ENCODE results near the gene KRTAP15-1. TPM values are rescaled to one million over a fixed set of nuclear protein-coding genes. Genes with fewer than 3 reads are reported as not detected.
A peak's percentile ranks its signal among the peaks of the same experiment; 100 is the strongest.

KRTAP15-1 gene
- total RNA-seq, 2 donors from 2014 or later = not detected

GRCh38 chr21:30425826-30426225 is 14.2 kb upstream of the KRTAP15-1 start, which contains the start of gene KRTAP13-3:
KRTAP13-3 (minus strand) TSS chr21:30425926; CDS start chr21:30425912, 14 bp downstream.
- DNase-seq (ENCODE audit: low spot score) = no peak
- Histone ChIP-seq H3K27me3 (replicated peaks; ENCODE audit: insufficient read depth) (no peaks in the 10 kb centered on the region), H3K9me3 (no peaks in the 10 kb centered on the region), H3K36me3 (no peaks in the 10 kb centered on the region), H3K27ac (no peak within 1 kb of the TSS), H3K4me3 (no peak within 1 kb of the TSS), H3K4me1 (ENCODE audit: control insufficient read depth in 1 of 2, low read depth in 2 of 2) (no peaks in the 10 kb centered on the region)
- no peak for TF ChIP-seq CTCF (IDR thresholded peaks at IDR 0.05)
- ATAC-seq (ENCODE audit: insufficient number of reproducible peaks, low FRiP score, low read depth) = no peak

GRCh38 chr21:30426731-30427130 is 13.3 kb upstream of the KRTAP15-1 start:
- no peaks in the 10 kb centered on the region for H3K36me3 ChIP-seq
- no peaks in the 10 kb centered on the region for H3K9me3 ChIP-seq
- H3K4me3 ChIP-seq = no peak overlapping the region
- H3K27ac ChIP-seq = no peak overlapping the region
- DNase-seq (ENCODE audit: low spot score) (no peak), ATAC-seq (ENCODE audit: insufficient number of reproducible peaks, low FRiP score, low read depth) (no peak)
- no peaks in the 10 kb centered on the region for H3K4me1 ChIP-seq (ENCODE audit: control insufficient read depth in 1 of 2, low read depth in 2 of 2)
- no peak for TF ChIP-seq CTCF (IDR thresholded peaks at IDR 0.05)
- no peaks in the 10 kb centered on the region for H3K27me3 ChIP-seq (replicated peaks; ENCODE audit: insufficient read depth)

- H3K4me1 ChIP-seq (ENCODE audit: control insufficient read depth in 1 of 2, low read depth in 2 of 2) = no peaks in the 10 kb centered on the region
- H3K36me3 ChIP-seq = no peaks in the 10 kb centered on the region
- H3K4me3 ChIP-seq = no peak within 1 kb of the TSS
- no peaks in the 10 kb centered on the region for H3K27me3 ChIP-seq (replicated peaks; ENCODE audit: insufficient read depth)
- TF ChIP-seq CTCF (IDR thresholded peaks at IDR 0.05) = no peak
- no peaks in the 10 kb centered on the region for H3K9me3 ChIP-seq
- DNase-seq (ENCODE audit: low spot score) (no peak), ATAC-seq (ENCODE audit: insufficient number of reproducible peaks, low FRiP score, low read depth) (no peak)
- H3K27ac ChIP-seq = no peak within 1 kb of the TSS
Observed at GRCh38 chr21:30430170-30430655, 9.9 kb upstream of the KRTAP15-1 start, which contains the start of gene KRTAP13-4. KRTAP13-4 (plus strand) TSS chr21:30430220; CDS start chr21:30430276, 56 bp downstream.

- Histone ChIP-seq H3K27ac (no peak overlapping the region), H3K4me3 (no peak overlapping the region), H3K27me3 (replicated peaks; ENCODE audit: insufficient read depth) (no peaks in the 10 kb centered on the region), H3K9me3 (no peaks in the 10 kb centered on the region), H3K36me3 (no peaks in the 10 kb centered on the region), H3K4me1 (ENCODE audit: control insufficient read depth in 1 of 2, low read depth in 2 of 2) (no peaks in the 10 kb centered on the region)
- TF ChIP-seq CTCF (IDR thresholded peaks at IDR 0.05) = peak; percentile 28
- no peak for ATAC-seq (ENCODE audit: insufficient number of reproducible peaks, low FRiP score, low read depth)
- DNase-seq (ENCODE audit: low spot score) = no peak
Observed at GRCh38 chr21:30434033-30434631, 5.9 kb upstream of the KRTAP15-1 start.

- DNase-seq (ENCODE audit: low spot score) = no peak
- Histone ChIP-seq H3K4me1 (ENCODE audit: control insufficient read depth in 1 of 2, low read depth in 2 of 2) (no peaks in the 10 kb centered on the region), H3K36me3 (no peaks in the 10 kb centered on the region), H3K4me3 (no peak overlapping the region), H3K27ac (no peak overlapping the region), H3K9me3 (no peaks in the 10 kb centered on the region), H3K27me3 (replicated peaks; ENCODE audit: insufficient read depth) (no peaks in the 10 kb centered on the region)
- TF ChIP-seq CTCF (IDR thresholded peaks at IDR 0.05) = no peak
- no peak for ATAC-seq (ENCODE audit: insufficient number of reproducible peaks, low FRiP score, low read depth)
Observed at GRCh38 chr21:30437010-30437565, 3.0 kb upstream of the KRTAP15-1 start.
